Measurements from ENCODE around the gene DENND11.

DENND11 gene

GRCh38 chr7:141715794-141716689 is 14.1 kb upstream of the DENND11 start:
- no peak overlapping the region for H3K4me3 ChIP-seq (ENCODE audit: low read length)
- TF ChIP-seq, protein P1, sequence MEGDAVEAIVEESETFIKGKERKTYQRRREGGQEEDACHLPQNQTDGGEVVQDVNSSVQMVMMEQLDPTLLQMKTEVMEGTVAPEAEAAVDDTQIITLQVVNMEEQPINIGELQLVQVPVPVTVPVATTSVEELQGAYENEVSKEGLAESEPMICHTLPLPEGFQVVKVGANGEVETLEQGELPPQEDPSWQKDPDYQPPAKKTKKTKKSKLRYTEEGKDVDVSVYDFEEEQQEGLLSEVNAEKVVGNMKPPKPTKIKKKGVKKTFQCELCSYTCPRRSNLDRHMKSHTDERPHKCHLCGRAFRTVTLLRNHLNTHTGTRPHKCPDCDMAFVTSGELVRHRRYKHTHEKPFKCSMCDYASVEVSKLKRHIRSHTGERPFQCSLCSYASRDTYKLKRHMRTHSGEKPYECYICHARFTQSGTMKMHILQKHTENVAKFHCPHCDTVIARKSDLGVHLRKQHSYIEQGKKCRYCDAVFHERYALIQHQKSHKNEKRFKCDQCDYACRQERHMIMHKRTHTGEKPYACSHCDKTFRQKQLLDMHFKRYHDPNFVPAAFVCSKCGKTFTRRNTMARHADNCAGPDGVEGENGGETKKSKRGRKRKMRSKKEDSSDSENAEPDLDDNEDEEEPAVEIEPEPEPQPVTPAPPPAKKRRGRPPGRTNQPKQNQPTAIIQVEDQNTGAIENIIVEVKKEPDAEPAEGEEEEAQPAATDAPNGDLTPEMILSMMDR (IDR thresholded peaks at IDR 0.05; ENCODE audit: insufficient read depth, low read depth, low read length, missing control alignments), result no peak
- no peak for DNase-seq (ENCODE audit: low read depth)

GRCh38 chr7:141715018-141715417 is 13.1 kb upstream of the DENND11 start:
- TF ChIP-seq, protein P1 (IDR thresholded peaks at IDR 0.05; ENCODE audit: insufficient read depth, low read depth, low read length, missing control alignments), result no peak
- DNase-seq (ENCODE audit: low read depth), result no peak
- no peak overlapping the region for H3K4me3 ChIP-seq (ENCODE audit: low read length)

- TF ChIP-seq, protein P1 (IDR thresholded peaks at IDR 0.05; ENCODE audit: insufficient read depth, low read depth, low read length, missing control alignments), result no peak
- H3K4me3 ChIP-seq (ENCODE audit: low read length), result no peak overlapping the region
- DNase-seq (ENCODE audit: low read depth), result no peak
Measured at GRCh38 chr7:141714571-141714970, 12.6 kb upstream of the DENND11 start.

DNA sequence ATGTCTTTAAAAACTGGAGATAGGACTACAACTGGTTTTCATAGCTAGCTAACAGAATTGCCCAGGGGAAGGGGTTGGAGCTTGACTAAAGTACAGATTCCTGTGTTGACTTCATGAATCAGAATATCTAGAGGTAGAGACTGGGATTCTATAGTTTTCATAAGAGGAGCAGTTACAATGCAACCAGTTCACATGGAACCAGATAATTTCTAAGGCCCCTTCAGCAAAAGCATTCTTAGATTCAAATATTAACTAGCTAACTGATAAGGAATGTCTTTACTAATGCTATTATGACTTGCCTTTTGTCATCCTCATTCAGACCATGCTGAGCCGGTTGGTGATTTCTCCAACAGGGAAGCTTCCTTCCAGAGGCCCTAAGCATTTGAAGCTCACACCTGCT is 11.9 kb upstream of the DENND11 start:
- TF ChIP-seq, protein P1 (IDR thresholded peaks at IDR 0.05; ENCODE audit: insufficient read depth, low read depth, low read length, missing control alignments), result no peak
- no peak for DNase-seq (ENCODE audit: low read depth)
- H3K4me3 ChIP-seq (ENCODE audit: low read length), result no peak overlapping the region

- no peak overlapping the region for H3K4me3 ChIP-seq (ENCODE audit: low read length)
- DNase-seq (ENCODE audit: low read depth), result no peak
- TF ChIP-seq, protein P1 (IDR thresholded peaks at IDR 0.05; ENCODE audit: insufficient read depth, low read depth, low read length, missing control alignments), result no peak
Measured at GRCh38 chr7:141712603-141713255, 10.8 kb upstream of the DENND11 start.

DNA sequence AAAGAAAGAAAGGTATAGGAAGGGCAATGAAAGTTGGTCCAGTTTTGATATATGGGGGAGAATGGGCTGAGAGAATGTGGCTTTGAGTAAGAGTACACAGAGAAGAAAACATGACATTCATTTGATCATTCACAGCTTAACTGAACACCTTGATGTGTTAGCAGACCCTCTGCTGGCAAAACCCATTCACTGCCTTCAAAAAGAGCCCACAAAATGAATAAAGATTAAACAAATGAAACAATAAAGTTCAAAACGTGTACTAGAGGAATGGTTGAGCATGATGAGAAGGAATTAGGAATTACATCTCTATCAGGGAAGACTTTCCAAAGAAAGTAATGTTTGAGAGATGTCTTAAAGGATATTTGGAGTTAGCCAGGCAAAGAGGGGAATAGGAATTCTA is 8.3 kb upstream of the DENND11 start:
- TF ChIP-seq, protein P1 (IDR thresholded peaks at IDR 0.05; ENCODE audit: insufficient read depth, low read depth, low read length, missing control alignments), result no peak
- DNase-seq (ENCODE audit: low read depth), result no peak

More for the DNA sequence above, 8.3 kb upstream of the DENND11 start:
- no peak overlapping the region for H3K4me3 ChIP-seq (ENCODE audit: low read length)

All from epithelial cell of esophagus (primary cell).